Stimulated activated CD4-positive, alpha-beta T cell treated with anti-CD3 and anti-CD28 coated beads, Interleukin-2, amount 100 ng/mL, for 4 hours (primary cell): Measurements from ENCODE around the gene RCBTB1.
A peak's percentile ranks its signal among the peaks of the same experiment; 100 is the strongest.

ENCODE experiments used
- DNase-seq: peaks from one replicate; pipeline ENCODE4 v3.0.0-alpha.2; 2020; ENCODE audit warnings: low read depth

Gene RCBTB1

GRCh38 chr13:49512578-49512977 is 72.8 kb downstream of the RCBTB1 start:
- no peak for DNase-seq

- DNase-seq = no peak
These were observed 81.4 kb downstream of the RCBTB1 start for GRCh38 chr13:49503951-49504350.

- DNase-seq = no peak
These were observed 82.4 kb downstream of the RCBTB1 start for GRCh38 chr13:49502954-49503353.

- DNase-seq = no peak
These were observed 85.3 kb downstream of the RCBTB1 start for GRCh38 chr13:49499889-49500660.

- DNase-seq = no peak
These were observed 87.2 kb downstream of the RCBTB1 start for GRCh38 chr13:49498206-49498605.

GRCh38 chr13:49497272-49497671 is 88.1 kb downstream of the RCBTB1 start:
- no peak for DNase-seq

- DNase-seq = peak; percentile 65
These were observed 88.5 kb downstream of the RCBTB1 start for GRCh38 chr13:49496837-49497236.

- DNase-seq = peak; percentile 88
These were observed 89.3 kb downstream of the RCBTB1 start, which contains the start of gene PHF11 for GRCh38 chr13:49495783-49496762. TSS of gene PHF11 (plus strand) at chr13:49495953. CDS start at chr13:49496002, 49 bp downstream.

- DNase-seq = no peak
These were observed 90.7 kb downstream of the RCBTB1 start for GRCh38 chr13:49494645-49495044.

- no peak for DNase-seq
These were observed 96.8 kb downstream of the RCBTB1 start for GRCh38 chr13:49488563-49488962.
